CD4-positive, alpha-beta T cell treated with Interleukin-1 beta for 1 hour (primary cell): Measurements from ENCODE around the gene ZNG1B.
"Not testable (repeated sequence)": the region's sequence is repeated elsewhere in the genome, so short reads cannot be mapped to it uniquely, and the experiment has no call there.

Experiments used
- DNase-seq, 2 donors: peaks; one replicate each; pipeline ENCODE4 v3.0.0-alpha.2; 2020 to 2022

ZNG1B gene

GRCh38 chr2:113437508-113438465, at the start of gene ZNG1B:
Gene ZNG1B, plus strand, starts transcription at chr2:113437691. Its CDS starts 178 bp downstream, at chr2:113437869.
- peak; percentile 88 to 92 for DNase-seq

- peak; percentile 76 to 83 for DNase-seq
Observed at GRCh38 chr2:113390124-113390849, 47.2 kb upstream of the ZNG1B start.

GRCh38 chr2:113391073-113391472, 46.4 kb upstream of the ZNG1B start:
- no peak for DNase-seq

- DNase-seq: peak in 1 of 2 donors; percentile 21
Observed at GRCh38 chr2:113406114-113406513, 31.4 kb upstream of the ZNG1B start.

- no peak for DNase-seq
Observed at GRCh38 chr2:113407446-113408099, 29.9 kb upstream of the ZNG1B start.

- not testable (repeated sequence) for DNase-seq
Observed at GRCh38 chr2:113411725-113412352, 25.7 kb upstream of the ZNG1B start.

GRCh38 chr2:113412774-113413173, 24.7 kb upstream of the ZNG1B start:
- not testable (repeated sequence) for DNase-seq

- peak in 1 of 2 donors; percentile 1 for DNase-seq
Observed at GRCh38 chr2:113431773-113432172, 5.7 kb upstream of the ZNG1B start.

- DNase-seq: not testable (repeated sequence)
Observed at GRCh38 chr2:113433468-113433867, 4.0 kb upstream of the ZNG1B start.

GRCh38 chr2:113465770-113466169, 28.3 kb downstream of the ZNG1B start:
- DNase-seq: not testable (repeated sequence)

- not testable (repeated sequence) for DNase-seq
Observed at GRCh38 chr2:113476688-113477368, 39.3 kb downstream of the ZNG1B start.

- not testable (repeated sequence) for DNase-seq
Observed at GRCh38 chr2:113496527-113496926, 59.0 kb downstream of the ZNG1B start.

GRCh38 chr2:113498365-113498764, 60.9 kb downstream of the ZNG1B start, which contains the start of gene FOXD4L1:
Gene FOXD4L1, plus strand, starts transcription at chr2:113498665. Its CDS starts 592 bp downstream, at chr2:113499257.
- not testable (repeated sequence) for DNase-seq

- not testable (repeated sequence) for DNase-seq
Observed at GRCh38 chr2:113499019-113499885, 61.8 kb downstream of the ZNG1B start.

GRCh38 chr2:113499886-113500722, 62.6 kb downstream of the ZNG1B start:
- DNase-seq: not testable (repeated sequence)

GRCh38 chr2:113500723-113501038, 63.2 kb downstream of the ZNG1B start:
- DNase-seq: not testable (repeated sequence)

- DNase-seq: not testable (repeated sequence)
Observed at GRCh38 chr2:113502216-113503093, 65.0 kb downstream of the ZNG1B start.

GRCh38 chr2:113503094-113504042, 65.9 kb downstream of the ZNG1B start:
- peak; percentile 34 to 46 for DNase-seq
